Stomach (tissue), 9 donors: ENCODE results near the gene VAMP5. TPM values are rescaled to one million over a fixed set of nuclear protein-coding genes. Genes with fewer than 3 reads are reported as not detected.
"Not testable (repeated sequence)": the region's sequence is repeated elsewhere in the genome, so short reads cannot be mapped to it uniquely, and the experiment has no call there.

Source experiments
- DNase-seq, 2 donors: peaks; one replicate each; pipeline versions ENCODE4 v3.0.0 to v3.0.0-alpha.2; 2013 to 2019
- H3K27ac ChIP-seq, 5 donors: fragments of 200-600 bp in 4 of 5; sonication (generic) in 4 of 5; one replicate each; pipeline ENCODE4 v1.5.1; 2013 to 2019; ENCODE audit warnings: mild to moderate bottlenecking in 1 of 5, moderate library complexity in 1 of 5
- H3K27me3 ChIP-seq, 3 donors: fragments of 200-600 bp; sonication (generic); one replicate each; pipeline ENCODE4 v1.5.1; 2017 to 2019; ENCODE audit warnings: mixed run types in 1 of 3
- H3K36me3 ChIP-seq, 4 donors: fragments of 200-600 bp; sonication (generic); 1 replicate in 3 of 4; 2 replicates in 1 of 4; pipeline ENCODE4 v1.5.1; 2016 to 2019
- H3K4me1 ChIP-seq, 4 donors: fragments of 200-600 bp; sonication (generic); one replicate each; pipeline ENCODE4 v1.5.1; 2016 to 2019
- H3K4me3 ChIP-seq, 4 donors: fragments of 200-600 bp; sonication (generic) in 3 of 4; one replicate each; pipeline ENCODE4 v1.5.1; 2016 to 2019; ENCODE audit warnings: mild to moderate bottlenecking in 1 of 4
- H3K9me3 ChIP-seq, 4 donors: fragments of 200-600 bp; sonication (generic); one replicate each; pipeline ENCODE4 v1.5.1; 2016 to 2019
- EP300 ChIP-seq: sonication (generic); formaldehyde crosslinking; IDR thresholded peaks from one replicate; pipeline ENCODE4 v1.6.1; 2017; ENCODE audit warnings: antibody characterized with exemption
- POLR2A ChIP-seq, 4 donors: fragments of 450-650 bp; IDR thresholded peaks; one replicate each; pipeline ENCODE4 v1.6.1; 2016; ENCODE audit warnings: antibody characterized with exemption in 4 of 4, control low read depth in 2 of 4, mild to moderate bottlenecking in 1 of 4, moderate library complexity in 1 of 4
- POLR2AphosphoS5 ChIP-seq, 3 donors: sonication (generic); formaldehyde crosslinking; IDR thresholded peaks; one replicate each; pipeline ENCODE4 v1.6.1; 2016; ENCODE audit warnings: antibody characterized with exemption in 3 of 3
- WGBS, 5 donors: extraction: QIAGEN DNeasy Blood & Tissue Kit in 3 of 5; methylation state at CpG; one replicate each; pipeline versions ENCODE4 v1.1.5 to v1.1.7; 2013 to 2018; 5-methylcytosine and 5-hydroxymethylcytosine counted together
- intact Hi-C: fragments of 100-400 bp; cut with DNase I; formaldehyde crosslinking; loops from one replicate; pipeline ENCODE4 v1.15.1; 2023; ENCODE audit warnings: low total_unique reads
- polyA plus RNA-seq, 3 donors: library from polyadenylated mRNA; stranded (reverse); fragments of 200-250 nt; gene quantifications; one replicate each; pipeline ENCODE4 v1.2.3, GENCODE V29; 2013
- total RNA-seq, 5 donors: library from RNA; depleted of rRNA; stranded (reverse); fragments of >200 nt; gene quantifications; one replicate each; pipeline versions ENCODE4 v1.1.0 to v1.2.3, GENCODE V29; 2014 to 2016
- TF ChIP-seq, protein P1 (sequence below), 7 experiments: fragments of 450-650 bp in 4 of 7; fragments of 200-600 bp in 3 of 7; sonication (generic) in 3 of 7; IDR thresholded peaks; one replicate each; pipeline ENCODE4 v1.5.1; 2016 to 2019; ENCODE audit warnings: antibody characterized with exemption in 7 of 7, control low read depth in 2 of 7, mild to moderate bottlenecking in 1 of 7
- donor health status: healthy with polysubstance abuse.
- donor health status: Bipolar disorder and iron deficiency.
- donor health status: healthy.

Gene VAMP5
- total and polyA plus RNA-seq, 8 donors: 7.7 to 95.1 (median 77.8) TPM

GRCh38 chr2:85541753-85542457 lies 42.3 kb upstream of the VAMP5 start:
- peak in 1 of 2 donors; percentile 40 for DNase-seq
- Histone ChIP-seq H3K36me3 (peaks cover 45 to 65% (median 60%) of the 10 kb centered on the region in 4 donors), H3K27me3 (no peaks in the 10 kb centered on the region), H3K4me1 (peaks cover 37 to 76% (median 58%) of the 10 kb centered on the region in 4 donors), H3K4me3 (peak overlapping the region; percentile 81 to 94 (median 90)), H3K27ac (peak overlapping the region in 4 of 5 donors; percentile 97 to 100 (median 99)), H3K9me3 (no peaks in the 10 kb centered on the region)
- intact Hi-C loops: no loop called here
- TF ChIP-seq, protein P1, sequence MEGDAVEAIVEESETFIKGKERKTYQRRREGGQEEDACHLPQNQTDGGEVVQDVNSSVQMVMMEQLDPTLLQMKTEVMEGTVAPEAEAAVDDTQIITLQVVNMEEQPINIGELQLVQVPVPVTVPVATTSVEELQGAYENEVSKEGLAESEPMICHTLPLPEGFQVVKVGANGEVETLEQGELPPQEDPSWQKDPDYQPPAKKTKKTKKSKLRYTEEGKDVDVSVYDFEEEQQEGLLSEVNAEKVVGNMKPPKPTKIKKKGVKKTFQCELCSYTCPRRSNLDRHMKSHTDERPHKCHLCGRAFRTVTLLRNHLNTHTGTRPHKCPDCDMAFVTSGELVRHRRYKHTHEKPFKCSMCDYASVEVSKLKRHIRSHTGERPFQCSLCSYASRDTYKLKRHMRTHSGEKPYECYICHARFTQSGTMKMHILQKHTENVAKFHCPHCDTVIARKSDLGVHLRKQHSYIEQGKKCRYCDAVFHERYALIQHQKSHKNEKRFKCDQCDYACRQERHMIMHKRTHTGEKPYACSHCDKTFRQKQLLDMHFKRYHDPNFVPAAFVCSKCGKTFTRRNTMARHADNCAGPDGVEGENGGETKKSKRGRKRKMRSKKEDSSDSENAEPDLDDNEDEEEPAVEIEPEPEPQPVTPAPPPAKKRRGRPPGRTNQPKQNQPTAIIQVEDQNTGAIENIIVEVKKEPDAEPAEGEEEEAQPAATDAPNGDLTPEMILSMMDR (IDR thresholded peaks at IDR 0.05): no peak
- no peak for TF ChIP-seq EP300
- TF ChIP-seq POLR2A (IDR thresholded peaks at IDR 0.05): no peak
- TF ChIP-seq POLR2AphosphoS5 (IDR thresholded peaks at IDR 0.05): no peak
- WGBS, 5 donors: 37 to 52% (median 40%) methylated on average over 5 of the region's 5 CpGs

DNA sequence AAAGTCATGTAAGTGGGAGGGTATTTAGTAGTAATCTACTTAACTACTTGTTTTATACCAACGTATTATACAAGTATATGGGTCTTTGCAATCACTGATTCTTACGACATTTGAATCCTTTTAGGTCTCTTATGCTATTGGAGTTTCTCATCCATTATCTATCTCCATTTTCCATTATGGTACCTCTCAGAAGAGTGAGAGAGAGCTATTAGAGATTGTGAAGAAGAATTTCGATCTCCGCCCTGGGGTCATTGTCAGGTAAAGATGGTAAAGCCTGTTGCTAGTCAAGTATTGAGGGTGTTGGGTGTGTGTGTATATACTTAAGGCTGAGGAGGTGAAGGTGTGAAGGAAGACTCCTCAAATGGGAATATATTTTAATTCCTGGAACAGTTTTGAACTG lies 41.5 kb upstream of the VAMP5 start:
- H3K4me1 ChIP-seq: peaks cover 32 to 70% (median 52%) of the 10 kb centered on the region in 4 donors
- peak overlapping the region in 3 of 5 donors; percentile 61 to 100 (median 99) for H3K27ac ChIP-seq
- no peaks in the 10 kb centered on the region for H3K9me3 ChIP-seq
- peak overlapping the region in 2 of 4 donors; percentile 91 to 94 for H3K4me3 ChIP-seq
- 67 to 74% (median 71%) methylated on average over 4 of the region's 4 CpGs for WGBS, 5 donors
- no peaks in the 10 kb centered on the region for H3K27me3 ChIP-seq
- DNase-seq: no peak
- peaks cover 45 to 74% (median 66%) of the 10 kb centered on the region in 4 donors for H3K36me3 ChIP-seq
- intact Hi-C loops: no loop called here
- no peak for TF ChIP-seq POLR2AphosphoS5 (IDR thresholded peaks at IDR 0.05)
- TF ChIP-seq, protein P1 (IDR thresholded peaks at IDR 0.05): no peak
- no peak for TF ChIP-seq POLR2A (IDR thresholded peaks at IDR 0.05)
- no peak for TF ChIP-seq EP300

- Histone ChIP-seq H3K27ac (peak overlapping the region in 3 of 5 donors; percentile 61 to 100 (median 99)), H3K4me3 (peak overlapping the region in 1 of 4 donors; percentile 7), H3K4me1 (peaks cover 32 to 83% (median 59%) of the 10 kb centered on the region in 4 donors), H3K36me3 (peaks cover 45 to 84% (median 72%) of the 10 kb centered on the region in 4 donors)
- WGBS, 5 donors: 51 to 74% (median 70%) methylated on average over 3 of the region's 3 CpGs
- intact Hi-C loops, DNase-seq, H3K9me3 ChIP-seq, H3K27me3 ChIP-seq: not testable (repeated sequence)
These were observed 40.0 kb upstream of the VAMP5 start for GRCh38 chr2:85544254-85544691.

DNA sequence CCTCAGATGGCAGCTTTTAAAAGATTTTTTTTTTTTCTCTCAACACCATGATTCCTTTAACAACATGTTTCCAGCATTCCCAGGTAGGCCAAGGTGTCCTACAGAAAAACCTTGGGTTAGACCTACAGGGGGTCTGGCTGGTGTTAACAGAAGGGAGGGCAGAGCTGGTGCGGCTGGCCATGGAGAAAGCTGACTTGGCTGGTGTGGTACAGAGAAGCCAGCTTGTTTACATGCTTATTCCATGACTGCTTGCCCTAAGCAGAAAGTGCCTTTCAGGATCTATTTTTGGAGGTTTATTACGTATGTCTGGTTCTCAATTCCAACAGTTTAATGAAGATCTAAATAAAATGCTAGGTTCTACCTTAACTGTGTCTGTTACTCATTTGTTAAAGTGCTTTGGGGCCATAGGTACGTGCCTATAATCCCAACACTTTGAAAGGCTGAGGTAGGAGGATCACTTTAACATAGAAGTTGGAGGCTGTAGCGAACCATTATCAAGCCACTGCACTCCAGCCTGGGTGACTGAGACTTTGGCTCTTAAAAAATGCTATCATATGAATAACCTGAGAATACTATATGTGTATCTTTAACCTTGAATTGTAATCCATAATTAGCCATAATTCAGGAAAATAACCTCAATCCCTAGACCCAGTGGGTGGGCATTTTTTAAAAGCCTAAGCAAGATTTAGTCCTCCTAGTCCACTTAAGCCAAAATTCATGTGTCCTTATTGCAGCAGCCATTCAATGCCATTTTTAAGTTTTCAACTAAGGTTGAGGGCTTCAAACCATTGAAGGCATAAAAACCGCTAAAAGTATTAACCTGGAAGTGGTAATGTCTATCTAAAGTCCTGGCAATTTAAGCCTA lies 39.1 kb upstream of the VAMP5 start:
- peak in 1 of 3 donors; percentile 38 for TF ChIP-seq POLR2AphosphoS5 (IDR thresholded peaks at IDR 0.05)
- H3K27me3 ChIP-seq, H3K9me3 ChIP-seq, intact Hi-C loops, H3K4me3 ChIP-seq, DNase-seq: not testable (repeated sequence)
- H3K36me3 ChIP-seq: peaks cover 46 to 93% (median 79%) of the 10 kb centered on the region in 4 donors
- H3K4me1 ChIP-seq: peaks cover 32 to 89% (median 63%) of the 10 kb centered on the region in 4 donors
- WGBS, 5 donors: 82 to 91% (median 84%) methylated on average over 5 of the region's 5 CpGs
- H3K27ac ChIP-seq: peak overlapping the region in 4 of 5 donors; percentile 56 to 100 (median 80)

DNA sequence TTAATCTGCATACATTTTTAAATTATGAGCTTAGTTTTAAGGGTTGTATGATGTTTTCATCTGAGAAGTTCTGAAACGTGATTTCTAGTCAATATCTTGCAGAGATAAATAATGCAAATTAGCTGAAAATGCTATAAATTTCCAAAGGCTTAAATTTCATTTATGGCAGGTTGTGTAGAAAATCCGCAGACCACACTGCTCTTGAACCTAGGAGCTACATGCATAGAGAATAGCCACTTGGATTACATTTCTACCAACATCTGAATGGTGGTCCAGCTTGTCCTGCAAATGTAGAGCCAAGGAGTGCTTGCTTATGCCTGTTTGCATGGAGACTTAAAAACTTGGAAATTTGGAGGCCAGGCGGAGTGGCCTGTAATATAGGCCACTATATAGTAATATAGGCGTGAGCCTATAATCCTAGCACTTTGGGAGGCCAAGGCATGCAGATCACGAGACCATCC lies 38.4 kb upstream of the VAMP5 start:
- intact Hi-C loops: no loop called here
- H3K9me3 ChIP-seq: no peaks in the 10 kb centered on the region
- no peaks in the 10 kb centered on the region for H3K27me3 ChIP-seq
- H3K27ac ChIP-seq: peak overlapping the region in 4 of 5 donors; percentile 51 to 100 (median 80)
- H3K4me1 ChIP-seq: peaks cover 35 to 91% (median 61%) of the 10 kb centered on the region in 4 donors
- no peak for DNase-seq
- H3K4me3 ChIP-seq: no peak overlapping the region
- H3K36me3 ChIP-seq: peaks cover 52 to 97% (median 83%) of the 10 kb centered on the region in 4 donors
- WGBS, 5 donors: 64 to 83% (median 81%) methylated on average over 5 of the region's 5 CpGs
- TF ChIP-seq, protein P1 (IDR thresholded peaks at IDR 0.05): no peak
- no peak for TF ChIP-seq POLR2A (IDR thresholded peaks at IDR 0.05)
- TF ChIP-seq POLR2AphosphoS5 (IDR thresholded peaks at IDR 0.05): peak in 1 of 3 donors; percentile 33
- no peak for TF ChIP-seq EP300
